Stimulated activated CD4-positive, alpha-beta T cell treated with anti-CD3 and anti-CD28 coated beads, TNF-alpha, amount 100 ng/mL, for 1 hour (primary cell): ENCODE data around the gene NSG1.
"Not testable (repeated sequence)": the region's sequence is repeated elsewhere in the genome, so short reads cannot be mapped to it uniquely, and the experiment has no call there.

Source experiments
- DNase-seq, 3 donors: peaks; one replicate each; pipeline ENCODE4 v3.0.0-alpha.2; 2020; ENCODE audit warnings: low read depth in 3 of 3, low spot score in 1 of 3

Gene NSG1

DNA sequence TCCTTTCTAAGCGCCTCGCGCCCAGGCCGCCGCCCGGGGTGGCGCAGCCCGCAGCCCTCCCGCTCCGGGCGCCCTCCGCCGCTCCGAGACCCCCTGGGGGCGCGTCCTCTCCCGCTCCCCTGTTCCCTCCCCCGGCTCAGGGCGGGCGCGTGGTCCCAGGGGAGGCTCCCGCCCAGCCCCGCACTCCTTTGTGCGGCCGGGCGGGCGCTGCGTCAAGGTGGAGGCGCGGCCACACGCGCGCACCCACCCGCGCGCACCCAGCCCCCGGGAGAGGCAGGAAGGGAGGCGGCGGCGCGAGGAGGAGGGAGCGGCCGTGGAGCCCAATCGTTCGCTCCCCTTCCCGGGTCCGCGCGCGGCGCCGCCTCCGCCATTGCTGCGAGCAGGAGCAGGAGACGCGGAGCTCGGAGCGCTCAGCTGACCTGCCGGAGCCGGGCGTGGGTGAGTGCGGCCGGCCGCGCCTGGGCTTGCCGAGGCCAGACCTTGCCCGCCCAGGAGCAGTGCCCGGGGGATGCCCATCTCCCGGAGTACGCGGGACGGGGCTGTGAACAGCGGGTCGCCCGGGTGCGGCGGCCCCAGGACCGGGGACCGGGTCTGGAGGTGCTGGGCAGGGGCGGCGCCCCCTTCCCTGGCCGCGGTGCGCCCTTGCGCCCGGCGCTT, at the start of gene NSG1:
NSG1 (plus strand) TSS at position 367 of the 657 bp plus-strand sequence. CDS start 528 bp downstream, outside the sequence.
- no peak for DNase-seq

- no peak for DNase-seq
These were observed 48.5 kb upstream of the NSG1 start for GRCh38 chr4:4338210-4339001.

GRCh38 chr4:4339504-4340085, 47.3 kb upstream of the NSG1 start:
- DNase-seq = no peak

GRCh38 chr4:4341861-4342650, 44.8 kb upstream of the NSG1 start:
- no peak for DNase-seq

GRCh38 chr4:4343038-4343437, 43.9 kb upstream of the NSG1 start:
- no peak for DNase-seq

DNA sequence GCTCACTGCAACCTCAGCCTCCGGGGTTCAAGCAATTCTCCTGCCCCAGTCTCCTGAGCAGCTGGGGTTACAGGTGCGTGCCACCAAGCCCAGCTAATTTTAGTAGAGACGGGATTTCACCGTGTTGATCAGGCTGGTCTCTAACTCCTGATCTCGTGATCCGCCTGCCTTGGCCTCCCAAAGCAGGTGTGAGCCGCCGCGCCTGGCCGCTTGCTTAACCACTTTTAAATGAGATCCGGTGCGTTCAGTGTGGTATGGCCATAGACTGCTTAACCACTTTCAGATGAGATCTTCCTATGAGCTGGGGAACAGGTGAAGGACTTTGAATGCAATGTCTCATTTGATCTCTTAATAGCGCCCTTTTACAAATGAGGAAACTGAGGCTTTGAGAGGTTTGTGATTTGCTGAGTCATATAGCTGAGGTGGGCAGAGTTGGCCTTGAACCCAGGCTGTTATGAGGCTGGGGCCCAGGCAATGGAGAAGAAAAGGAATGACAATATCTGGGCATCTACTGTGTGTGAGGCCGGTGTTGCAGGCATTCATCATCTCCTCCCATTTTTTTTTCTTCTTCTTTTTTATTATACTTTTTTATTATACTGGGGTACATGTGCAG, 41.9 kb upstream of the NSG1 start:
- no peak for DNase-seq

DNA sequence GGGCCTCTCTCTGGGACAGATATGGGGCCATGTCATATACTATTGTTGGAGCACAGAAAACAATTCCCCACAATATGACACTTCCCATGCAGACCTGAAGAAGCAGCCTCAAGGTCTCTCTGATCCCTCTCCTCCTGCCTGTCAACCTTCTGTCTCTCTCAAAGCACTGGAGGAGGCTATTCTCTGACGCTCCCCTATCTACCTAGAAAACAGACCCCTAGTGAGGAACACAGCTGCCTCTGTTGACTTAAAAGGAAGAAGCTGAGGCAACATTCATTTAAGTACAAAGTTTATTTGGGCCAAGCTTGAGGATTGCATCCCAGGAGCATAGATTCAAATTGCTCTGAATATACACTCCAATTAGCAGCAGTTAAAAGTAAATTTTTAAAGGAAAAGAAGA, 39.3 kb upstream of the NSG1 start:
- no peak for DNase-seq

DNA sequence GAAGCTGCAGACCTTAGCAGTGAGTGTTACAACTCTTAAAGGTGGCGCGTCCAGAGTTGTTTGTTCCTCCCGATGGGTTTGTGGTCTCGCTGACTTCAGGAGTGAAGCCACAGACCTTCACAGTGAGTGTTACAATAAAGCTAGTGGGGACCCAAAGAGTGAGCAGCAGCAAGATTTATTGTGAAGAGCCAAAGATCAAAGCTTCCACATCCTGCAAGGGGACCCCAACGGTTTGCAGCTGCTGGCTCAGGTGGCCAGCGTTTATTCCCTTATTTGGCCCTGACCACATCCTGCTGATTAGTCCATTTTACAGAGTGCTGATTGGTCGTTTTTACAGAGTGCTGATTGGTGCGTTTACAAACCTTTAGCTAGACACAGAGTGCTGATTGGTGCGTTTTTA, 38.3 kb upstream of the NSG1 start:
- not testable (repeated sequence) for DNase-seq

GRCh38 chr4:4349867-4350266, 37.0 kb upstream of the NSG1 start:
- no peak for DNase-seq

DNA sequence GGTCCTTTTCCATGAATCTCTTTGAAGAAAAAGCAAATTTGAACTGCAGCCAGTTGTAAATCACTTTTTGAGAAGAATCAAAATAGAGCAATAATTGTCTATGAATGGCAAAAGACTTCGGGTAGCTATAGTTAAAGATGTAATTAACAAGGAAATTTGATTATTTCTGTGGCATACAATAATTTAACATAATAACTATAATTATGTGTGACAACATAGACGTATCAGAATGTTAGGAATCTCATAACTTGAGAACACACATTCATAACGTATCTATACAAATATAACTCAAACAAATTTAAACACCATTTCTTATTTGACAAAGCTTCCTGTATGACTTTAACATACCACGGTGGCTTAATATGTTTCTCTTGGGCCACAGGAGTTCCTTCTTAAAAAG, 36.0 kb upstream of the NSG1 start:
- no peak for DNase-seq

- no peak for DNase-seq
These were observed 31.6 kb upstream of the NSG1 start for GRCh38 chr4:4355302-4355701.

DNA sequence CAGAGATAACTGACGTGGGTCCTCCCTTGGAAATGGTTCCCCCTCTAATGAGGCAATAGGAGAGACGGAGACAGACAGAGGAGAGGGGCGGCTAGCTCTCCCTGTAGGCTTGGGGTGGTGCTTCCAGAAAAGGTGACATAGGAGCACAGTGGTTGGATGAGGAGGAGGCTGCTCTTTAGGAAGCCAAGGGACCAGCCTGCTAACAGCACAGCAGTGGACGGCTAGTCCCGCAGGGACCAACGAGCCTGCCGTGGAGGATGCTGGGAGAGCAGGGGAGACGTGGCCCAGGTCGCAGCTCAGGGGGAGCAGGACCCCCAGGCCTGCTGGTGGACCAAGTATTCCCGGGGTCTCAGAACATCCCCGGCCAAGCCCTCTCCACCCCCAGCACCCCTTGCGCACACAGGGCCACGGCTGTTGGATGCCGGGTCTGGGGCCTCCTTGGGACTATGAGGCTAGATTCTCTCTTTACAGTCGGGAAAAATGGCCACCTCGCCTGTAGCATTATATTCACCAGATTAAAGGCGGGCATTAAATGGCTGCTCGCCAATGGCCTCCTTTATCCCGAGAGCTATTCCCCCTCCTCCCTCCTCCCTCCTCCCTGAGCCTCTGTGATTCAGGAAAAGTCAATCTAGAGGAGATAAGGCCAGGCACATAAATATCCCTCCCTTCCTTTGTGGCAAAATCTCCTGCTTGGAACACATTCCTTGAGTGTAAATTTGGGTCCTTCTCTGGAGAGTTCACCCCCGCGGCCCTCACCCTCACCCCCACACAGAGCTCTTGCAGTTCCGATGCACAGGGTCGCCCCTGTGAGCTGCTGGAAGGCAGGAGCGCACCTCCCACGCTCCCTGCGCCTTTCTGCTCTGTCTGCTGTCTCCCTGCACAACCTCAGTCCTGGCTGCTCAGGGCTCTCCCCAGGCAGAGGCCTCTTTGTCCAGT, 30.5 kb upstream of the NSG1 start:
- DNase-seq = no peak

GRCh38 chr4:4358093-4358854, 28.6 kb upstream of the NSG1 start:
- no peak for DNase-seq

GRCh38 chr4:4361883-4362282, 25.0 kb upstream of the NSG1 start:
- no peak for DNase-seq

GRCh38 chr4:4362991-4363697, 23.8 kb upstream of the NSG1 start:
- DNase-seq = no peak

GRCh38 chr4:4364061-4364460, 22.8 kb upstream of the NSG1 start:
- no peak for DNase-seq

- DNase-seq = no peak
These were observed 22.3 kb upstream of the NSG1 start for GRCh38 chr4:4364486-4365208.
